Measurements from ENCODE around the gene AFF4. TPM values are rescaled to one million over a fixed set of nuclear protein-coding genes. Genes with fewer than 3 reads are reported as not detected.

Gene AFF4
- polyA plus RNA-seq, 1 of the 3 experiments (the other 2 are of a cell fraction): 8.1 TPM

GRCh38 chr5:132839426-132840301, 123.8 kb downstream of the AFF4 start:
- H3K36me3 ChIP-seq (replicated peaks in 1 of 2; ENCODE audit: control insufficient read depth in 1 of 2, insufficient read depth in 2 of 2, low read length in 1 of 2): no peaks in the 10 kb centered on the region
- H3K4me2 ChIP-seq: no peak overlapping the region
- H3K9me3 ChIP-seq: no peaks in the 10 kb centered on the region
- no peaks in the 10 kb centered on the region for H3K9me2 ChIP-seq
- H3K27ac ChIP-seq (ENCODE audit: low read depth in 2 of 2, low read length in 1 of 2): no peak overlapping the region; a peak in 1 of 4 replicates
- H3F3A ChIP-seq (replicated peaks; ENCODE audit: insufficient read depth): no peaks in the 10 kb centered on the region
- no peaks in the 10 kb centered on the region for H3K79me2 ChIP-seq (ENCODE audit: insufficient read depth)
- peak overlapping the region; percentile 71; the same call in 1 of the 2 replicates for H2AFZ ChIP-seq (ENCODE audit: low read depth)
- TF ChIP-seq SIN3A (IDR thresholded peaks at IDR 0.05; ENCODE audit: borderline replicate concordance, low read depth, low read length): no peak
- TF ChIP-seq TAF1 (IDR thresholded peaks at IDR 0.05; ENCODE audit: borderline replicate concordance, low read depth, low read length): no peak
- TF ChIP-seq, protein P1, sequence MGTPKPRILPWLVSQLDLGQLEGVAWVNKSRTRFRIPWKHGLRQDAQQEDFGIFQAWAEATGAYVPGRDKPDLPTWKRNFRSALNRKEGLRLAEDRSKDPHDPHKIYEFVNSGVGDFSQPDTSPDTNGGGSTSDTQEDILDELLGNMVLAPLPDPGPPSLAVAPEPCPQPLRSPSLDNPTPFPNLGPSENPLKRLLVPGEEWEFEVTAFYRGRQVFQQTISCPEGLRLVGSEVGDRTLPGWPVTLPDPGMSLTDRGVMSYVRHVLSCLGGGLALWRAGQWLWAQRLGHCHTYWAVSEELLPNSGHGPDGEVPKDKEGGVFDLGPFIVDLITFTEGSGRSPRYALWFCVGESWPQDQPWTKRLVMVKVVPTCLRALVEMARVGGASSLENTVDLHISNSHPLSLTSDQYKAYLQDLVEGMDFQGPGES (IDR thresholded peaks at IDR 0.05; ENCODE audit: low read depth, low read length): no peak
- TF ChIP-seq, protein P2, sequence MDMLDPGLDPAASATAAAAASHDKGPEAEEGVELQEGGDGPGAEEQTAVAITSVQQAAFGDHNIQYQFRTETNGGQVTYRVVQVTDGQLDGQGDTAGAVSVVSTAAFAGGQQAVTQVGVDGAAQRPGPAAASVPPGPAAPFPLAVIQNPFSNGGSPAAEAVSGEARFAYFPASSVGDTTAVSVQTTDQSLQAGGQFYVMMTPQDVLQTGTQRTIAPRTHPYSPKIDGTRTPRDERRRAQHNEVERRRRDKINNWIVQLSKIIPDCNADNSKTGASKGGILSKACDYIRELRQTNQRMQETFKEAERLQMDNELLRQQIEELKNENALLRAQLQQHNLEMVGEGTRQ (IDR thresholded peaks at IDR 0.05; ENCODE audit: borderline replicate concordance, low read depth, low read length): no peak
- no peak for TF ChIP-seq RCOR1 (IDR thresholded peaks at IDR 0.05; ENCODE audit: low read length)
- no peak for TF ChIP-seq POLR2AphosphoS5 (IDR thresholded peaks at IDR 0.05; ENCODE audit: low read depth, low read length)
- no peak for TF ChIP-seq EZH2phosphoT487 (IDR thresholded peaks at IDR 0.05; ENCODE audit: borderline replicate concordance, low read depth)
- no peak for TF ChIP-seq GABPA (IDR thresholded peaks at IDR 0.05; ENCODE audit: low read depth)
- no peak for TF ChIP-seq NRF1 (IDR thresholded peaks at IDR 0.05; ENCODE audit: low read depth, low read length)
- TF ChIP-seq TEAD4 (IDR thresholded peaks at IDR 0.05; ENCODE audit: borderline replicate concordance, insufficient read depth): no peak
- TF ChIP-seq CHD2 (IDR thresholded peaks at IDR 0.05; ENCODE audit: low read length, partially characterized antibody): no peak
- no peak for TF ChIP-seq MEF2A (IDR thresholded peaks at IDR 0.05; ENCODE audit: borderline replicate concordance, low read depth)
- no peak for TF ChIP-seq TCF12 (IDR thresholded peaks at IDR 0.05)
- no peak overlapping the region for H3K4me3 ChIP-seq (ENCODE audit: low read depth in 2 of 2, low read length in 1 of 2)
- H4K20me1 ChIP-seq (ENCODE audit: insufficient read depth): no peaks in the 10 kb centered on the region
- CTCF ChIA-PET: interaction anchor here (1.4 to 2.3 kb wide), 2 partner anchors 9 to 20 kb away, joined by 6 to 9 read pairs; partner anchors contain the start of gene SHROOM1
- no peak for DNase-seq
- H3K9ac ChIP-seq: no peak overlapping the region
- POLR2A ChIA-PET: no interaction called here
- no peaks in the 10 kb centered on the region for H3K27me3 ChIP-seq (ENCODE audit: insufficient read depth)
- 87% methylated on average over 8 of the region's 8 CpGs for WGBS (ENCODE audit: low lambda C conversion rate)
- no peaks in the 10 kb centered on the region; a peak in 2 of 4 replicates for H3K4me1 ChIP-seq (ENCODE audit: control insufficient read depth in 1 of 2, insufficient read depth in 2 of 2, low read depth in 1 of 2, low read length in 1 of 2)
